ENCODE results near the gene CRTC3. TPM values are rescaled to one million over a fixed set of nuclear protein-coding genes. Genes with fewer than 3 reads are reported as not detected.

The CRTC3 gene
- total and polyA plus RNA-seq, 2 of the 4 experiments (the other 2 are of a cell fraction), result 4.7 to 14.8 TPM

- no peak for TF ChIP-seq BHLHE40 (IDR thresholded peaks at IDR 0.05; ENCODE audit: low read depth, low read length)
These were observed 22.6 kb downstream of the CRTC3 start (continued) for GRCh38 chr15:90552162-90552928.

- peaks cover 18% of the 10 kb centered on the region for H3K9me1 ChIP-seq (ENCODE audit: insufficient read depth, low read length)
- H3K18ac ChIP-seq (ENCODE audit: low read depth, low read length), result peak overlapping the region; percentile 92
- H2BK5ac ChIP-seq (ENCODE audit: low read depth, low read length, poor library complexity, severe bottlenecking), result peak overlapping the region; percentile 95
- peak overlapping the region; percentile 57; the same call in 1 of the 2 replicates for H3K9ac ChIP-seq (ENCODE audit: low read depth, low read length)
- H3K27ac ChIP-seq (ENCODE audit: insufficient read depth, low read length), result peak overlapping the region; percentile 93; the same call in 1 of the 2 replicates
- H3K14ac ChIP-seq (replicated peaks; ENCODE audit: low read depth, low read length), result peak overlapping the region; percentile 35
- H3K4me2 ChIP-seq (ENCODE audit: low read depth, low read length), result peak overlapping the region; percentile 70
- no peak for TF ChIP-seq RCOR1 (IDR thresholded peaks at IDR 0.05; ENCODE audit: insufficient replicate concordance, low read length)
- TF ChIP-seq ELK1 (IDR thresholded peaks at IDR 0.05; ENCODE audit: borderline replicate concordance, low read depth, low read length), result no peak
- TF ChIP-seq SMC3 (IDR thresholded peaks at IDR 0.05; ENCODE audit: low read depth, low read length), result no peak
- no peak for TF ChIP-seq RAD21 (IDR thresholded peaks at IDR 0.05; ENCODE audit: low read length)
- no peak for TF ChIP-seq BHLHE40 (IDR thresholded peaks at IDR 0.05; ENCODE audit: low read depth, low read length)
- no peak for TF ChIP-seq MAFK (IDR thresholded peaks at IDR 0.05; ENCODE audit: low read depth, low read length)
- TF ChIP-seq FOS (IDR thresholded peaks at IDR 0.05; ENCODE audit: low read depth, low read length), result no peak
- H4K91ac ChIP-seq (ENCODE audit: insufficient read depth, low read depth, low read length), result peak overlapping the region; percentile 57; the same call in 1 of the 2 replicates
- H2AFZ ChIP-seq (replicated peaks; ENCODE audit: low read length, poor library complexity), result no peak overlapping the region
- dilution Hi-C loops (cut with HindIII; ENCODE audit: low sequenced_read_pairs, unreplicated experiment) (no loop called here), in situ Hi-C loops (cut with MboI; ENCODE audit: low sequenced_read_pairs) (no loop called here), intact Hi-C loops (cut with micrococcal nuclease) (no loop called here)
- DNase-seq (no peak), ATAC-seq (ENCODE audit: low read depth) (no peak)
- H3K4me3 ChIP-seq (ENCODE audit: insufficient read depth, low read depth, low read length), result no peak overlapping the region
- peaks cover 13% of the 10 kb centered on the region for H3K36me3 ChIP-seq (ENCODE audit: control insufficient read depth, insufficient read depth, low read length)
- H3K4ac ChIP-seq (ENCODE audit: low read depth, low read length), result peak overlapping the region; percentile 87; the same call in 1 of the 2 replicates
- H2AK9ac ChIP-seq (replicated peaks; ENCODE audit: low read depth, low read length, poor library complexity), result no peak overlapping the region
- ChIA-PET POLR2A (ENCODE audit: unreplicated experiment) (no interaction called here), CTCF (no interaction called here)
- no CpG with 5 or more reads among the region's 1 CpG for WGBS, 2 experiments (ENCODE audit: extremely low coverage in 2 of 2, insufficient read length in 1 of 2)
- H3K4me1 ChIP-seq (ENCODE audit: control insufficient read depth, insufficient read depth, low read length), result peaks cover 22% of the 10 kb centered on the region
- no TSS peak for BruUV-seq (replicated peaks)
- 0 out of 2 replicates have a peak overlapping the region, but pooled peaks have one; percentile 32 for H2AK5ac ChIP-seq (ENCODE audit: low read depth, low read length)
- H4K20me1 ChIP-seq (ENCODE audit: insufficient read depth, low read length), result peaks cover 8% of the 10 kb centered on the region; the same call in 1 of the 2 replicates
- peak overlapping the region; percentile 22 to 87; a peak in 2 of 4 replicates for H4K8ac ChIP-seq (ENCODE audit: low read depth in 2 of 2, low read length in 2 of 2)
- no peak overlapping the region for H3K23ac ChIP-seq (ENCODE audit: low read depth, low read length)
- H3K56ac ChIP-seq (ENCODE audit: extremely low read depth, insufficient read depth, low read length), result no peak overlapping the region; the same call in 1 of the 2 replicates
- peaks cover 36 to 57% of the 10 kb centered on the region in 2 experiments for H3K79me1 ChIP-seq (ENCODE audit: low read depth in 1 of 2, low read length in 2 of 2)
- H4K5ac ChIP-seq (ENCODE audit: low read depth, low read length), result no peak overlapping the region
- H2BK15ac ChIP-seq (ENCODE audit: low read depth, low read length), result no peak overlapping the region; the same call in 2 of the 3 replicates
- peak overlapping the region; percentile 90; the same call in 1 of the 2 replicates for H2BK120ac ChIP-seq (ENCODE audit: low read depth, low read length)
- peak overlapping the region; percentile 20; the same call in 1 of the 2 replicates for H2BK20ac ChIP-seq (ENCODE audit: low read depth, low read length)
- H3K9me3 ChIP-seq (ENCODE audit: control insufficient read depth, insufficient read depth, low read length), result no peaks in the 10 kb centered on the region
- no peaks in the 10 kb centered on the region for H3K27me3 ChIP-seq (ENCODE audit: control insufficient read depth, insufficient read depth, low read length)
These were observed 23.1 kb downstream of the CRTC3 start for GRCh38 chr15:90552929-90553211.
